Measurements from ENCODE around the gene PHKG1. TPM values are rescaled to one million over a fixed set of nuclear protein-coding genes. Genes with fewer than 3 reads are reported as not detected.
"Not testable (repeated sequence)": the region's sequence is repeated elsewhere in the genome, so short reads cannot be mapped to it uniquely, and the experiment has no call there.

Gene PHKG1
- total RNA-seq, 1 experiment from 2014 or later: 1.1 TPM

GRCh38 chr7:56048245-56048644 is 44.5 kb downstream of the PHKG1 start:
- Histone ChIP-seq H3K9me3 (no peaks in the 10 kb centered on the region), H3K36me3 (ENCODE audit: control insufficient read depth, insufficient read depth, low read length) (no peaks in the 10 kb centered on the region), H3K27me3 (replicated peaks; ENCODE audit: control insufficient read depth, insufficient read depth, low read length) (no peaks in the 10 kb centered on the region), H3K4me3 (ENCODE audit: low read depth, low read length) (no peak overlapping the region), H3K4me1 (peaks cover 39% of the 10 kb centered on the region)
- no peaks in the 10 kb centered on the region for H3K27me3 Mint-ChIP-seq (ENCODE audit: insufficient read depth, unreplicated experiment)
- H3K4me1 Mint-ChIP-seq (ENCODE audit: low read depth, unreplicated experiment): peaks cover 11% of the 10 kb centered on the region
- no peak for DNase-seq
- BruUV-seq (replicated peaks): no TSS peak
- H3K9me3 Mint-ChIP-seq (ENCODE audit: unreplicated experiment): no peaks in the 10 kb centered on the region
- intact Hi-C loops (cut with micrococcal nuclease; ENCODE audit: unreplicated experiment): no loop called here
- H3K36me3 Mint-ChIP-seq (ENCODE audit: insufficient read depth, unreplicated experiment): peaks cover 40% of the 10 kb centered on the region
- ChIA-PET CTCF (no interaction called here), POLR2A (no interaction called here)
- TF ChIP-seq CTCF (IDR thresholded peaks at IDR 0.05; ENCODE audit: insufficient read depth in 1 of 2, low read depth in 1 of 2, low read length in 1 of 2, severe bottlenecking in 1 of 2, unreplicated experiment in 1 of 2): no peak
- H3K4me3 Mint-ChIP-seq (ENCODE audit: unreplicated experiment): no peak overlapping the region
- H3K27ac Mint-ChIP-seq (ENCODE audit: unreplicated experiment): no peak overlapping the region

GRCh38 chr7:56047446-56048116 is 45.2 kb downstream of the PHKG1 start:
- peaks cover 38% of the 10 kb centered on the region for H3K36me3 Mint-ChIP-seq (ENCODE audit: insufficient read depth, unreplicated experiment)
- H3K4me3 ChIP-seq (ENCODE audit: low read depth, low read length); H3K36me3 ChIP-seq (ENCODE audit: control insufficient read depth, insufficient read depth, low read length); H3K9me3 Mint-ChIP-seq (ENCODE audit: unreplicated experiment); H3K27me3 ChIP-seq (replicated peaks; ENCODE audit: control insufficient read depth, insufficient read depth, low read length); H3K27me3 Mint-ChIP-seq (ENCODE audit: insufficient read depth, unreplicated experiment); BruUV-seq (replicated peaks); intact Hi-C loops (cut with micrococcal nuclease; ENCODE audit: unreplicated experiment); H3K27ac Mint-ChIP-seq (ENCODE audit: unreplicated experiment); H3K9me3 ChIP-seq: not testable (repeated sequence)
- ChIA-PET CTCF (interaction anchor here (1.5 kb wide), 1 partner anchor 13 kb away, joined by 8 read pairs; no protein-coding TSS in a partner anchor), POLR2A (interaction anchor here (0.6 to 1.8 kb wide), 3 partner anchors 13 to 209 kb away, joined by 3 to 9 read pairs (median 4); no protein-coding TSS in a partner anchor)
- DNase-seq: peak in 1 of 2 experiments; percentile 14
- H3K4me1 ChIP-seq: peaks cover 33% of the 10 kb centered on the region
- H3K4me1 Mint-ChIP-seq (ENCODE audit: low read depth, unreplicated experiment): peaks cover 11% of the 10 kb centered on the region
- peak overlapping the region; percentile 58 for H3K4me3 Mint-ChIP-seq (ENCODE audit: unreplicated experiment)

GRCh38 chr7:56046721-56047445 is 45.9 kb downstream of the PHKG1 start:
- H3K9me3 Mint-ChIP-seq (ENCODE audit: unreplicated experiment): no peaks in the 10 kb centered on the region
- H3K9me3 ChIP-seq: no peaks in the 10 kb centered on the region
- peak overlapping the region; percentile 58 for H3K4me3 Mint-ChIP-seq (ENCODE audit: unreplicated experiment)
- POLR2A ChIA-PET: interaction anchor here (0.6 to 1.8 kb wide), 6 partner anchors 13 to 444 kb away, joined by 3 to 9 read pairs (median 4); partner anchors contain the start of gene CHCHD2
- H3K27me3 Mint-ChIP-seq (ENCODE audit: insufficient read depth, unreplicated experiment): no peaks in the 10 kb centered on the region
- H3K4me1 Mint-ChIP-seq (ENCODE audit: low read depth, unreplicated experiment): peaks cover 11% of the 10 kb centered on the region
- H3K4me1 ChIP-seq: peaks cover 33% of the 10 kb centered on the region
- no peaks in the 10 kb centered on the region for H3K36me3 ChIP-seq (ENCODE audit: control insufficient read depth, insufficient read depth, low read length)
- intact Hi-C loops (cut with micrococcal nuclease; ENCODE audit: unreplicated experiment): loop anchor here (1.0 kb wide), 1 partner anchor 13 kb away; no protein-coding TSS in a partner anchor
- BruUV-seq (replicated peaks): no TSS peak
- no peaks in the 10 kb centered on the region for H3K27me3 ChIP-seq (replicated peaks; ENCODE audit: control insufficient read depth, insufficient read depth, low read length)
- peak; percentile 71 to 77 for DNase-seq
- TF ChIP-seq CTCF (IDR thresholded peaks at IDR 0.05; ENCODE audit: insufficient read depth in 1 of 2, low read depth in 1 of 2, low read length in 1 of 2, severe bottlenecking in 1 of 2, unreplicated experiment in 1 of 2): no peak
- no peak overlapping the region for H3K4me3 ChIP-seq (ENCODE audit: low read depth, low read length)
- H3K36me3 Mint-ChIP-seq (ENCODE audit: insufficient read depth, unreplicated experiment): peaks cover 38% of the 10 kb centered on the region
- CTCF ChIA-PET: interaction anchor here (0.6 to 1.5 kb wide), 3 partner anchors 13 to 46 kb away, joined by 3 to 9 read pairs (median 8); partner anchors contain the start of gene PHKG1
- peak overlapping the region; percentile 75 for H3K27ac Mint-ChIP-seq (ENCODE audit: unreplicated experiment)

GRCh38 chr7:56045758-56046157 is 47.0 kb downstream of the PHKG1 start:
- H3K9me3 Mint-ChIP-seq (ENCODE audit: unreplicated experiment); CTCF ChIA-PET; H3K27me3 ChIP-seq (replicated peaks; ENCODE audit: control insufficient read depth, insufficient read depth, low read length); H3K4me3 Mint-ChIP-seq (ENCODE audit: unreplicated experiment); H3K4me3 ChIP-seq (ENCODE audit: low read depth, low read length); H3K36me3 ChIP-seq (ENCODE audit: control insufficient read depth, insufficient read depth, low read length); H3K9me3 ChIP-seq; H3K27ac Mint-ChIP-seq (ENCODE audit: unreplicated experiment); H3K27me3 Mint-ChIP-seq (ENCODE audit: insufficient read depth, unreplicated experiment); BruUV-seq (replicated peaks): not testable (repeated sequence)
- POLR2A ChIA-PET: interaction anchor here (1.8 kb wide), 1 partner anchor 12 kb away, joined by 9 read pairs; no protein-coding TSS in a partner anchor
- peak in 1 of 2 experiments; percentile 1 for DNase-seq
- intact Hi-C loops (cut with micrococcal nuclease; ENCODE audit: unreplicated experiment): loop anchor here (1.0 kb wide), 1 partner anchor 11 kb away; no protein-coding TSS in a partner anchor
- H3K4me1 Mint-ChIP-seq (ENCODE audit: low read depth, unreplicated experiment): peaks cover 11% of the 10 kb centered on the region
- H3K36me3 Mint-ChIP-seq (ENCODE audit: insufficient read depth, unreplicated experiment): peaks cover 39% of the 10 kb centered on the region
- H3K4me1 ChIP-seq: peaks cover 33% of the 10 kb centered on the region
